MCF 10A (cell line): ENCODE measurements around the gene ATP6V1C2. TPM values are rescaled to one million over a fixed set of nuclear protein-coding genes. Genes with fewer than 3 reads are reported as not detected.

Source experiments
- BruUV-seq: library from RNA; stranded (reverse); fragments of 400-500 nt; replicated peaks from 2 replicates; lab custom pipeline; 2021; lab: Mats Ljungman, UMichigan
- CTCF ChIA-PET: fragments of 300-600 bp; sonication (Branson Sonifier 250); formaldehyde crosslinking; extraction: SDS; loops from one replicate; lab custom pipeline; 2021; ENCODE audit warnings: antibody characterized with exemption, inconsistent platforms; lab: Yijun Ruan, JAX
- POLR2A ChIA-PET: fragments of 300-600, 350-650 bp; sonication (Branson Sonifier 250); formaldehyde crosslinking; extraction: SDS; loops from one replicate; lab custom pipeline; 2020; ENCODE audit warnings: antibody characterized with exemption, inconsistent platforms; lab: Yijun Ruan, JAX
- DNase-seq: peaks from one replicate; pipeline ENCODE4 v3.0.0-alpha.2; 2018; ENCODE audit not compliant: unreplicated experiment
- H3K27ac Mint-ChIP-seq: one replicate; pipeline ENCODE4 v1.8.0; 2022; ENCODE audit warnings: mild to moderate bottlenecking, low read depth, mixed read lengths; ENCODE audit not compliant: unreplicated experiment
- H3K27me3 Mint-ChIP-seq: one replicate; pipeline ENCODE4 v1.8.0; 2022; ENCODE audit warnings: mixed read lengths; ENCODE audit not compliant: insufficient read depth, unreplicated experiment
- H3K36me3 Mint-ChIP-seq: one replicate; pipeline ENCODE4 v1.8.0; 2022; ENCODE audit warnings: mild to moderate bottlenecking, moderate library complexity, mixed read lengths; ENCODE audit not compliant: insufficient read depth, unreplicated experiment
- H3K4me1 Mint-ChIP-seq: one replicate; pipeline ENCODE4 v1.8.0; 2022; ENCODE audit warnings: mixed read lengths; ENCODE audit not compliant: insufficient read depth, unreplicated experiment
- H3K4me3 Mint-ChIP-seq: one replicate; pipeline ENCODE4 v1.8.0; 2022; ENCODE audit warnings: mild to moderate bottlenecking, moderate library complexity, mixed read lengths; ENCODE audit not compliant: unreplicated experiment
- H3K9me3 Mint-ChIP-seq: one replicate; pipeline ENCODE4 v1.8.0; 2022; ENCODE audit warnings: mixed read lengths; ENCODE audit not compliant: unreplicated experiment
- intact Hi-C: fragments of 100-400 bp; cut with micrococcal nuclease; formaldehyde crosslinking; loops from 2 replicates; pipeline ENCODE4 v1.14.1; 2022
- total RNA-seq: library from RNA; stranded (reverse); gene quantifications from 2 replicates; pipeline ENCODE4 v1.2.3, GENCODE V29; 2022
- TF ChIP-seq, protein P1 (sequence below): fragments of 200-600 bp; IDR thresholded peaks from one replicate; pipeline ENCODE4 v1.8.0; 2022; ENCODE audit warnings: antibody characterized with exemption, mild to moderate bottlenecking; ENCODE audit not compliant: unreplicated experiment

The ATP6V1C2 gene
- total RNA-seq, 1 experiment from 2014 or later = 0.19 TPM

DNA sequence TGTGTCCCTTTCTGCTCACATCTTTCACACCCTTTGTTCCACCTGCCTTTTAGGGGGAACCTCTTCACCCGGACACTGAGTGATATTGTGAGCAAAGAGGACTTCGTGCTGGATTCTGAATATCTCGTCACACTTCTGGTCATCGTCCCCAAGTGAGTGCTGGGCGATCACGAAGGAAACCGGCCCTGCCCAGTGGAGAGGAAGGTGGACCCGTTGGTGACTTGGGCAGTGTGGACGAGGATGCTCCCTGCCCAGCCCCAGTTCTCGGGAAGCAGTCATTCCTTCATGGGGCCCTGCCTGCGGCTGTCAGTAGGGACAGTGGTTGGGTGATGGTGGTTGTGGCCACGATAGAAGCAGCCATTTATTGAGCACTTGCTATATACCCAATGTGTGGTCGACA is 50.4 kb downstream of the ATP6V1C2 start:
- H3K9me3 Mint-ChIP-seq = no peaks in the 10 kb centered on the region
- TF ChIP-seq, protein P1, sequence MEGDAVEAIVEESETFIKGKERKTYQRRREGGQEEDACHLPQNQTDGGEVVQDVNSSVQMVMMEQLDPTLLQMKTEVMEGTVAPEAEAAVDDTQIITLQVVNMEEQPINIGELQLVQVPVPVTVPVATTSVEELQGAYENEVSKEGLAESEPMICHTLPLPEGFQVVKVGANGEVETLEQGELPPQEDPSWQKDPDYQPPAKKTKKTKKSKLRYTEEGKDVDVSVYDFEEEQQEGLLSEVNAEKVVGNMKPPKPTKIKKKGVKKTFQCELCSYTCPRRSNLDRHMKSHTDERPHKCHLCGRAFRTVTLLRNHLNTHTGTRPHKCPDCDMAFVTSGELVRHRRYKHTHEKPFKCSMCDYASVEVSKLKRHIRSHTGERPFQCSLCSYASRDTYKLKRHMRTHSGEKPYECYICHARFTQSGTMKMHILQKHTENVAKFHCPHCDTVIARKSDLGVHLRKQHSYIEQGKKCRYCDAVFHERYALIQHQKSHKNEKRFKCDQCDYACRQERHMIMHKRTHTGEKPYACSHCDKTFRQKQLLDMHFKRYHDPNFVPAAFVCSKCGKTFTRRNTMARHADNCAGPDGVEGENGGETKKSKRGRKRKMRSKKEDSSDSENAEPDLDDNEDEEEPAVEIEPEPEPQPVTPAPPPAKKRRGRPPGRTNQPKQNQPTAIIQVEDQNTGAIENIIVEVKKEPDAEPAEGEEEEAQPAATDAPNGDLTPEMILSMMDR = no peak
- no TSS peak for BruUV-seq
- ChIA-PET POLR2A (interaction anchor here (0.9 kb wide), 1 partner anchor 46 kb away, joined by 3 read pairs; no protein-coding TSS in a partner anchor), CTCF (interaction anchor here (0.9 kb wide), 1 partner anchor 13 kb away, joined by 3 read pairs; no protein-coding TSS in a partner anchor)
- H3K4me1 Mint-ChIP-seq = peaks cover 6% of the 10 kb centered on the region
- H3K36me3 Mint-ChIP-seq = no peaks in the 10 kb centered on the region
- DNase-seq = no peak
- no peak overlapping the region for H3K4me3 Mint-ChIP-seq
- intact Hi-C loops = no loop called here
- no peaks in the 10 kb centered on the region for H3K27me3 Mint-ChIP-seq
- no peak overlapping the region for H3K27ac Mint-ChIP-seq

DNA sequence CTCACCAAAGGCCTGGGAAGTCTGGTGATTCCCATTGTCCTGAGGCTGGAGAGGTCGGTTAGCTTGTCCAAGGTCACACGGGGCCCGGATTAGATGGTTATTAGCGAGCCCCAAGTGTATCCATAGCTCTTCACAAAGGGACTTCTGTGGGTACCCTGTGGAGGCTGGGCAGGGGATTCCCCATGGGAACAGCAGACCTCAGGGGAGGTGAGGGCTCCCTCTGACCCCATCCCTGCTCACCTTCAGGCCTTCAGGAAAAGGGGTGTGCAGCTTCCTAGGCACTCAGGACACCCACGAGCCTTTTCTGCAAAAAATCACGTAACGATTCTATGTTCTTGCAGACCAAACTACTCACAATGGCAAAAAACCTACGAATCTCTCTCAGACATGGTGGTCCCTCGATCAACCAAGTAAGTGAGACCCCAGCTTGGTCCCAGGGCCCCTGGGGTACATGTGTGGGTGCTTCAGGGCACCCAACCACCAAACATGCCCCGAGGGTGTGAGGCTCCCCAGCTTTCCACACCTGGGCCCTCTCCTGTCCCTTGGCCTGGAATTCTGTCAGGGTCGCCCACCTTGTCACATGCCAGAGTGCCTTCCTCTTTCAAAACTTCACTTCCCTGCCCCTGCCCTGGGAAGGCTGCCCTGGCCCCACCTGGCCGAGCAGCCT is 50.9 kb downstream of the ATP6V1C2 start:
- Mint-ChIP-seq H3K9me3 (no peaks in the 10 kb centered on the region), H3K27me3 (no peaks in the 10 kb centered on the region), H3K4me3 (no peak overlapping the region), H3K27ac (no peak overlapping the region), H3K4me1 (peaks cover 6% of the 10 kb centered on the region), H3K36me3 (no peaks in the 10 kb centered on the region)
- TF ChIP-seq, protein P1 = no peak
- intact Hi-C loops = no loop called here
- POLR2A ChIA-PET = interaction anchor here (0.9 kb wide), 1 partner anchor 46 kb away, joined by 3 read pairs; no protein-coding TSS in a partner anchor
- CTCF ChIA-PET = interaction anchor here (0.9 kb wide), 1 partner anchor 13 kb away, joined by 3 read pairs; no protein-coding TSS in a partner anchor
- no TSS peak for BruUV-seq
- DNase-seq = no peak

DNA sequence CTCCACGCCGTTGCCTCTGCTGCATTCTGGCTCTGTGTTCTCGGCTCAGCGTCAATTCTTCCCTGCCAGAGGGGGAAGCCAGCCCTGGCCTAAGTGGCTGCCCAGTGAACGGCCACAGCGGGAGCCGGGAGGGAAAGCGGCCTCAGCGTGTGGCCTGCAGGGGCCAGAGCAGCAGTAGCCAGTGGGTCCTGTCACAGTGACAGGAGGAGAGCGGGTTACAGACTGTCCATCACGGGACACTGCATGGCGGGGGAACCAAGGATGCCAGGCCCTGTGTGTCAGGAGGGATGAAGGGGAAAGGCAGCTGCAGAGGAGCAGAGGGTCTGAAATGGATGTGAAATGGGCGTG is 51.4 kb downstream of the ATP6V1C2 start:
- intact Hi-C loops = no loop called here
- Mint-ChIP-seq H3K27ac (no peak overlapping the region), H3K9me3 (no peaks in the 10 kb centered on the region), H3K4me1 (peaks cover 6% of the 10 kb centered on the region), H3K4me3 (no peak overlapping the region), H3K27me3 (no peaks in the 10 kb centered on the region), H3K36me3 (no peaks in the 10 kb centered on the region)
- TF ChIP-seq, protein P1 = no peak
- BruUV-seq = no TSS peak
- POLR2A ChIA-PET = no interaction called here
- CTCF ChIA-PET = no interaction called here
- no peak for DNase-seq

DNA sequence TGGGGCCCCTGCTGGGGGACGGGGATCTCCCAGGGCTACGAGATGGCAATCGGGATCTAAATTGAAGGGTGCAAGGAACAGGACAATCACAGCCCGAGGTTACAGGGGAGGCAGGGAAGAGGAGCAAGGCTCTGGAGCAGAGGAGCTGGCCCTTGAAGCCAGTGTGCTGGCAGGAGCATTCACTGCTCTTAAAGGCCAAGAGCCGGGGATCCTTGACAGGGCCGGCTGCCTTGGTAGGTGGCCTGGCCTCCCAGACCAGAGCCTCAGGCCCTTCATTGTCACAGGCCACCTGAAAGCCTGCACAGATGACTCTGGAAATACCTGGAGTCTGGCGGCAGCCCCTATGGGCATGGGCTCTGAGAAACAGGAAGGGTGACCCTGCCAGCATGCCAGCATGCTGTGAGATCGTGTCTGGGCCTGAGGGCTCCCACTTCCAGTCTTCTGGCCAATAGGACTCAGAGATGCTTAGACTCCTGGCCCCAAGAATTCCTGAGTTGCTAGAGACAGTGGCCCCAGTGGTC is 52.5 kb downstream of the ATP6V1C2 start:
- DNase-seq = peak; percentile 25
- no TSS peak for BruUV-seq
- peaks cover 6% of the 10 kb centered on the region for H3K4me1 Mint-ChIP-seq

More for the DNA sequence above, 52.5 kb downstream of the ATP6V1C2 start:
- H3K36me3 Mint-ChIP-seq = no peaks in the 10 kb centered on the region
- POLR2A ChIA-PET = no interaction called here
- no peaks in the 10 kb centered on the region for H3K9me3 Mint-ChIP-seq
- no peak overlapping the region for H3K27ac Mint-ChIP-seq
- TF ChIP-seq, protein P1 = no peak
- H3K27me3 Mint-ChIP-seq = no peaks in the 10 kb centered on the region
- intact Hi-C loops = no loop called here
- no peak overlapping the region for H3K4me3 Mint-ChIP-seq
- CTCF ChIA-PET = no interaction called here
